OCI-LY7 (cell line): Measurements from ENCODE around the gene C12orf57.

Experiments
- EZH2phosphoT487 ChIP-seq: fragments of 200-600 bp; sonication (generic); IDR thresholded peaks from 2 replicates; pipeline ENCODE4 v1.6.1; 2018; ENCODE audit warnings: low read depth, borderline replicate concordance, mild to moderate bottlenecking, mixed run types, antibody characterized with exemption, low read length, moderate library complexity, mixed read lengths
- TF ChIP-seq, protein P1 (sequence below): fragments of 200-600 bp; sonication (generic); conservative IDR thresholded peaks from 2 replicates; pipeline ENCODE4 v1.5.1; 2014; ENCODE audit warnings: mild to moderate bottlenecking, antibody characterized with exemption, low read length, moderate library complexity, mixed read lengths

GRCh38 chr12:6946920-6947374 lies 3.1 kb downstream of the C12orf57 start:
- TF ChIP-seq, protein P1, sequence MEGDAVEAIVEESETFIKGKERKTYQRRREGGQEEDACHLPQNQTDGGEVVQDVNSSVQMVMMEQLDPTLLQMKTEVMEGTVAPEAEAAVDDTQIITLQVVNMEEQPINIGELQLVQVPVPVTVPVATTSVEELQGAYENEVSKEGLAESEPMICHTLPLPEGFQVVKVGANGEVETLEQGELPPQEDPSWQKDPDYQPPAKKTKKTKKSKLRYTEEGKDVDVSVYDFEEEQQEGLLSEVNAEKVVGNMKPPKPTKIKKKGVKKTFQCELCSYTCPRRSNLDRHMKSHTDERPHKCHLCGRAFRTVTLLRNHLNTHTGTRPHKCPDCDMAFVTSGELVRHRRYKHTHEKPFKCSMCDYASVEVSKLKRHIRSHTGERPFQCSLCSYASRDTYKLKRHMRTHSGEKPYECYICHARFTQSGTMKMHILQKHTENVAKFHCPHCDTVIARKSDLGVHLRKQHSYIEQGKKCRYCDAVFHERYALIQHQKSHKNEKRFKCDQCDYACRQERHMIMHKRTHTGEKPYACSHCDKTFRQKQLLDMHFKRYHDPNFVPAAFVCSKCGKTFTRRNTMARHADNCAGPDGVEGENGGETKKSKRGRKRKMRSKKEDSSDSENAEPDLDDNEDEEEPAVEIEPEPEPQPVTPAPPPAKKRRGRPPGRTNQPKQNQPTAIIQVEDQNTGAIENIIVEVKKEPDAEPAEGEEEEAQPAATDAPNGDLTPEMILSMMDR, result no peak
- TF ChIP-seq EZH2phosphoT487, result no peak
